ENCODE measurements around the gene CA5A. TPM values are rescaled to one million over a fixed set of nuclear protein-coding genes. Genes with fewer than 3 reads are reported as not detected.
A peak's percentile ranks its signal among the peaks of the same experiment; 100 is the strongest.
"Not testable (repeated sequence)": the region's sequence is repeated elsewhere in the genome, so short reads cannot be mapped to it uniquely, and the experiment has no call there.

Gene CA5A
- total RNA-seq, 1 donor from 2014 or later = not detected

- DNase-seq (ENCODE audit: low read depth) = no peak
These were observed 9.8 kb downstream of the CA5A start for GRCh38 chr16:87926246-87927194.

- no peak for DNase-seq (ENCODE audit: low read depth)
These were observed 11.3 kb downstream of the CA5A start for GRCh38 chr16:87924811-87925670.

GRCh38 chr16:87924041-87924810, 12.1 kb downstream of the CA5A start:
- no peak for DNase-seq (ENCODE audit: low read depth)

- DNase-seq (ENCODE audit: low read depth) = no peak
These were observed 14.0 kb downstream of the CA5A start for GRCh38 chr16:87922250-87922871.

- no peak for DNase-seq (ENCODE audit: low read depth)
These were observed 15.0 kb downstream of the CA5A start for GRCh38 chr16:87921236-87921773.

GRCh38 chr16:87919681-87919994, 16.7 kb downstream of the CA5A start:
- DNase-seq (ENCODE audit: low read depth) = no peak

- no peak for DNase-seq (ENCODE audit: low read depth)
These were observed 17.3 kb downstream of the CA5A start for GRCh38 chr16:87918866-87919680.

GRCh38 chr16:87918338-87918737, 18.0 kb downstream of the CA5A start:
- no peak for DNase-seq (ENCODE audit: low read depth)

- no peak for DNase-seq (ENCODE audit: low read depth)
These were observed 18.8 kb downstream of the CA5A start for GRCh38 chr16:87917503-87917902.

- no peak for DNase-seq (ENCODE audit: low read depth)
These were observed 21.5 kb downstream of the CA5A start for GRCh38 chr16:87914812-87915211.

GRCh38 chr16:87914021-87914725, 22.2 kb downstream of the CA5A start:
- not testable (repeated sequence) for DNase-seq (ENCODE audit: low read depth)

- DNase-seq (ENCODE audit: low read depth) = not testable (repeated sequence)
These were observed 23.6 kb downstream of the CA5A start for GRCh38 chr16:87912691-87913090.

- DNase-seq (ENCODE audit: low read depth) = peak; percentile 96
These were observed 25.1 kb downstream of the CA5A start for GRCh38 chr16:87911106-87911763.

GRCh38 chr16:87909203-87909935, 27.0 kb downstream of the CA5A start:
- peak; percentile 66 for DNase-seq (ENCODE audit: low read depth)

GRCh38 chr16:87908101-87908500, 28.2 kb downstream of the CA5A start:
- not testable (repeated sequence) for DNase-seq (ENCODE audit: low read depth)

GRCh38 chr16:87905521-87905920, 30.8 kb downstream of the CA5A start:
- DNase-seq (ENCODE audit: low read depth) = not testable (repeated sequence)

- not testable (repeated sequence) for DNase-seq (ENCODE audit: low read depth)
These were observed 31.4 kb downstream of the CA5A start for GRCh38 chr16:87904963-87905362.

GRCh38 chr16:87900489-87900888, 35.8 kb downstream of the CA5A start:
- DNase-seq (ENCODE audit: low read depth) = not testable (repeated sequence)

Measured in myocyte (in vitro differentiated cells).